Stimulated activated naive CD8-positive, alpha-beta T cell treated with anti-CD3 and anti-CD28 coated beads, Interleukin-15, amount 100 ng/mL, for 72 hours (primary cell): ENCODE measurements around the gene TMEM121.
A peak's percentile ranks its signal among the peaks of the same experiment; 100 is the strongest.
"Not testable (repeated sequence)": the region's sequence is repeated elsewhere in the genome, so short reads cannot be mapped to it uniquely, and the experiment has no call there.

ENCODE experiments used
- ATAC-seq: fragments of 150-1000 bp; cut with Tn5 transposase; 2 replicates; pipeline ENCODE4 v1.10.0; 2021; ENCODE audit warnings: mild to moderate bottlenecking, moderate library complexity
- DNase-seq, 2 donors: peaks; one replicate each; pipeline ENCODE4 v3.0.0; 2021 to 2022
- H3K27ac Mint-ChIP-seq, 2 donors: one replicate each; pipeline ENCODE4 v1.8.0; 2022; ENCODE audit warnings: mild to moderate bottlenecking in 2 of 2, mixed read lengths in 2 of 2, moderate library complexity in 2 of 2
- H3K27me3 Mint-ChIP-seq: one replicate; pipeline ENCODE4 v1.8.0; 2022; ENCODE audit warnings: mixed read lengths
- H3K4me1 Mint-ChIP-seq: one replicate; pipeline ENCODE4 v1.8.0; 2022; ENCODE audit warnings: mild to moderate bottlenecking, mixed read lengths
- H3K4me3 Mint-ChIP-seq, 2 donors: one replicate each; pipeline ENCODE4 v1.8.0; 2022; ENCODE audit warnings: mild to moderate bottlenecking in 2 of 2, mixed read lengths in 2 of 2, moderate library complexity in 1 of 2
- H3K9me3 Mint-ChIP-seq, 2 donors: one replicate each; pipeline ENCODE4 v1.8.0; 2022; ENCODE audit warnings: mixed read lengths in 2 of 2

TMEM121 gene

GRCh38 chr14:105537580-105538474 lies 11.4 kb downstream of the TMEM121 start:
- DNase-seq = peak; percentile 70 to 73
- peaks cover 9% of the 10 kb centered on the region for H3K4me1 Mint-ChIP-seq
- H3K27ac Mint-ChIP-seq = no peak overlapping the region

GRCh38 chr14:105538481-105539049 lies 12.2 kb downstream of the TMEM121 start:
- DNase-seq = no peak
- peaks cover 6% of the 10 kb centered on the region for H3K4me1 Mint-ChIP-seq
- peaks cover 6 to 12% of the 10 kb centered on the region in 2 donors for H3K9me3 Mint-ChIP-seq
- no peak overlapping the region for H3K27ac Mint-ChIP-seq
- ATAC-seq = no peak
- no peak overlapping the region for H3K4me3 Mint-ChIP-seq
- H3K27me3 Mint-ChIP-seq = peaks cover 46% of the 10 kb centered on the region

More at GRCh38 chr14:105537580-105538474, 11.4 kb downstream of the TMEM121 start:
- peaks cover 0 to 4% of the 10 kb centered on the region in 2 donors for H3K9me3 Mint-ChIP-seq
- H3K4me3 Mint-ChIP-seq = peak overlapping the region in 1 of 2 donors; percentile 35
- H3K27me3 Mint-ChIP-seq = peaks cover 46% of the 10 kb centered on the region
- peak; percentile 85 for ATAC-seq

- Mint-ChIP-seq H3K27ac (no peak overlapping the region), H3K9me3 (peaks cover 9 to 13% of the 10 kb centered on the region in 2 donors), H3K4me1 (peaks cover 6% of the 10 kb centered on the region), H3K4me3 (no peak overlapping the region), H3K27me3 (peaks cover 54% of the 10 kb centered on the region)
- ATAC-seq = no peak
- DNase-seq = no peak
Observed at GRCh38 chr14:105540811-105541210, 14.4 kb downstream of the TMEM121 start.

GRCh38 chr14:105541218-105541875 lies 15.0 kb downstream of the TMEM121 start:
- H3K4me1 Mint-ChIP-seq = peaks cover 6% of the 10 kb centered on the region
- no peak overlapping the region for H3K4me3 Mint-ChIP-seq
- H3K9me3 Mint-ChIP-seq = peaks cover 9 to 13% of the 10 kb centered on the region in 2 donors
- no peak overlapping the region for H3K27ac Mint-ChIP-seq
- DNase-seq (no peak), ATAC-seq (no peak)
- peaks cover 51% of the 10 kb centered on the region for H3K27me3 Mint-ChIP-seq

DNA sequence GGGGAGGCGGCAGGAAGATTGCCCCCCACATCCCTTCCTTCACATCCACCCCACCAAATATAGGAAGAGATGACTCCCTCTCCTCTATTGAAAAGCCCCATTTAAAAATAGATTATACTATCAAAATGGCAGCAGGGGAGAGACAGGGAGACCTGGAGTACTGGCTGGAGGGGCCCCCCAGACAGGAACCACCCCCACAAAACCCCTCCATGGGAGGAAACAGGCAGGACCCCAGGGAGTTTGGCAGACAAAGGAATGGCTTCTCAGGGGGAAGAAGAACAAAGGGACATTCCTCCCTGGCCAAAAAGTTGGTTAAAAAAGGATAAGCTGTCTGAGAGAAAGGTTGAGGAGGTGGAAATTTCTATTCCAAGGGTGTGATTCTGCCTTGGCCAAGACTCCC lies 19.3 kb downstream of the TMEM121 start:
- ATAC-seq, H3K27ac Mint-ChIP-seq, H3K4me1 Mint-ChIP-seq, H3K4me3 Mint-ChIP-seq, DNase-seq: not testable (repeated sequence)
- peaks cover 9 to 13% of the 10 kb centered on the region in 2 donors for H3K9me3 Mint-ChIP-seq
- H3K27me3 Mint-ChIP-seq = peaks cover 24% of the 10 kb centered on the region

DNA sequence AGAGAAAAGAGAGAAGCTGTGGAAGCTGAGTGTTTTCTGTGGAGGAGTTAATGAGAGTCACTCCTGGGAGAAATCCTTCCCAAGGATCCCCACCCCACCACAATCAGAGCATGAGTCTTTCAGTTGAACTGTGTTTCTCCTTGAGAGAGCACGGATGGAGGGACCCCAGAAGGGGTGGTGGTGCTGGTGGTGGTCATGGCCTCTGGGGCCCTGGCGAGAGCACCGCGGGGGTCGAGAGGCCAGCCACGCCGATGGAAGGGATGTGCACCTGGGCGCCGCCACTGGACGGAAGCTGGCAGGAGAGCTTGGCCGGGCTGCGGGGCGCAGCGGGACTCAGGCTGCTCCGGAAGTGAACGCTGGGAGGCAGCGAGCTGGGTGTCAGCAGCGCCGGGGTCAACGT lies 20.0 kb downstream of the TMEM121 start:
- H3K4me3 Mint-ChIP-seq, ATAC-seq, H3K4me1 Mint-ChIP-seq, H3K27ac Mint-ChIP-seq, DNase-seq: not testable (repeated sequence)
- Mint-ChIP-seq H3K9me3 (peaks cover 9 to 13% of the 10 kb centered on the region in 2 donors), H3K27me3 (peaks cover 17% of the 10 kb centered on the region)

DNA sequence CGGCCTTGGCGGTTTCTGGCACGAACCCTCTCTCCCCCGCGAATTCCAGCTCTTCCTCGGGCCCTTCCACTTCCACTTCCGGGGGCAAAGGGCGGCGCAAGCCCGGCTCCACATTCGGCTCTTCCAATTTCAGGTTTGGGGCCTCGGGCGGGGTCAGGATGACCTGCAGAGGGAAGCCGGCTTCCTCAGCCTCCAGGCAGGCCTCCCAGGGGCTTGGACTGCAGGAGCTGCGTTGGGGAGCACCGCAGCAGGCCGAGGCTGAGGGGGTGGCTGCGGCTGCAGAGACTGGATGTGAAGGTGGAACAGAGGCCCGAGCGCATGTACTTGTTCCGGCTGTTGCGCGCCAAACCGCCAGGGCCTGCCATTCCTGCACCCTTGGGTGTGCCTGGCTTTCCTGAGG lies 20.7 kb downstream of the TMEM121 start:
- not testable (repeated sequence) for H3K4me1 Mint-ChIP-seq, H3K4me3 Mint-ChIP-seq, H3K27ac Mint-ChIP-seq, DNase-seq, ATAC-seq
- Mint-ChIP-seq H3K27me3 (peaks cover 10% of the 10 kb centered on the region), H3K9me3 (peaks cover 9 to 13% of the 10 kb centered on the region in 2 donors)

- H3K4me3 Mint-ChIP-seq = no peak overlapping the region
- no peak for ATAC-seq
- no peak for DNase-seq
- peaks cover 8% of the 10 kb centered on the region for H3K27me3 Mint-ChIP-seq
- H3K9me3 Mint-ChIP-seq = peaks cover 9% of the 10 kb centered on the region in 2 donors
- no peak overlapping the region for H3K27ac Mint-ChIP-seq
- H3K4me1 Mint-ChIP-seq = no peaks in the 10 kb centered on the region
Observed at GRCh38 chr14:105547741-105548169, 21.4 kb downstream of the TMEM121 start.

DNA sequence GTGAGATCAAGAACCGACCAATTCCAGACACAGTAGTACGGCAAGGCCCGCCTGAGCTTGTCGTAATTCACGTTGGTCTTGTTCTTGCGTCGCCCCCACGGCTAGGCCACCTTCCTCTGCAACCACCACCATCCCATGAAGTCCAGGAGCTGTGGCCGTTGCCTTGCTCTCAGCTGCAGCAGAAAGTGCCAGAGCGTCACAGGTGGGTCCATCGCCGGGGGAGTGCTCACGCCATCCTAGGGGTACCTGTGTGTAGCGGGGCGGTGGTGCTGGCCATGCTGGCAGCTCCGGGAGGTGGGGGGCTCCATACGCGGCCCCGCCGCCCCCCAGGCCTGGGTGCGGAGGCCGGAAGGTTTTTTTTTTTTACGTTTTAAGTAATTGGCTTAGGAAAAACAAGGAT lies 23.1 kb downstream of the TMEM121 start:
- no peak overlapping the region for H3K27ac Mint-ChIP-seq
- no peak for ATAC-seq
- peaks cover 3% of the 10 kb centered on the region for H3K27me3 Mint-ChIP-seq
- no peaks in the 10 kb centered on the region for H3K4me1 Mint-ChIP-seq
- H3K9me3 Mint-ChIP-seq = no peaks in the 10 kb centered on the region
- no peak overlapping the region for H3K4me3 Mint-ChIP-seq
- no peak for DNase-seq

- DNase-seq (no peak), ATAC-seq (no peak)
- Mint-ChIP-seq H3K4me3 (no peak overlapping the region), H3K27me3 (peaks cover 22% of the 10 kb centered on the region), H3K27ac (peak overlapping the region in 1 of 2 donors; percentile 43), H3K9me3 (no peaks in the 10 kb centered on the region), H3K4me1 (peaks cover 5% of the 10 kb centered on the region)
Observed at GRCh38 chr14:105554022-105554421, 27.6 kb downstream of the TMEM121 start.

GRCh38 chr14:105554523-105554922 lies 28.1 kb downstream of the TMEM121 start:
- ATAC-seq (no peak), DNase-seq (no peak)
- no peak overlapping the region for H3K4me3 Mint-ChIP-seq
- peaks cover 22% of the 10 kb centered on the region for H3K27me3 Mint-ChIP-seq
- H3K4me1 Mint-ChIP-seq = peaks cover 5% of the 10 kb centered on the region
- no peaks in the 10 kb centered on the region for H3K9me3 Mint-ChIP-seq
- H3K27ac Mint-ChIP-seq = no peak overlapping the region

DNA sequence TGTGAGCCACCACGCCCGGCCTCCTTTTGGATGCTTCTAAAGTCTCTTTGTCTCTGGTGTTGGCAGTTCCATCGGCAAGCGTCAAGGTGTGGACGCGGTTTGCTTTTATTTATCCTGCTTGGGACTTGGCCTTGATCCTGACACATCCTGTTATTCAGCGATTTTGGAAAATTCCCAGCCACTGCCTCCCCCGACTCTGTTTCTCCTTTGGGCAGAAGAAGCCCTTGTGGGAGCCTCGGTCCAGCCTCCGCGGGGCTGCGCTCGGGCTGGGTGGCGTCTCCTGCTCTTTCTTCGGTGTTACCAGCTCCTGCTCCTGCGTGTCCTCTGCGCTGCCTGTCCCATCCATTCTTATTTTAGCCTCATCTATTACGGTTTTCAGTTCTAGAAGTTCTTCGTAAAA lies 31.3 kb downstream of the TMEM121 start:
- DNase-seq, H3K27ac Mint-ChIP-seq, H3K9me3 Mint-ChIP-seq, H3K4me1 Mint-ChIP-seq, ATAC-seq, H3K4me3 Mint-ChIP-seq: not testable (repeated sequence)
- H3K27me3 Mint-ChIP-seq = peaks cover 22% of the 10 kb centered on the region

- H3K9me3 Mint-ChIP-seq = peaks cover 12 to 13% of the 10 kb centered on the region in 2 donors
- DNase-seq (peak in 1 of 2 donors; percentile 31), ATAC-seq (peak; percentile 16)
- not testable (repeated sequence) for H3K4me3 Mint-ChIP-seq, H3K27ac Mint-ChIP-seq, H3K4me1 Mint-ChIP-seq
- H3K27me3 Mint-ChIP-seq = peaks cover 22% of the 10 kb centered on the region
Observed at GRCh38 chr14:105558449-105559154, 32.2 kb downstream of the TMEM121 start.

DNA sequence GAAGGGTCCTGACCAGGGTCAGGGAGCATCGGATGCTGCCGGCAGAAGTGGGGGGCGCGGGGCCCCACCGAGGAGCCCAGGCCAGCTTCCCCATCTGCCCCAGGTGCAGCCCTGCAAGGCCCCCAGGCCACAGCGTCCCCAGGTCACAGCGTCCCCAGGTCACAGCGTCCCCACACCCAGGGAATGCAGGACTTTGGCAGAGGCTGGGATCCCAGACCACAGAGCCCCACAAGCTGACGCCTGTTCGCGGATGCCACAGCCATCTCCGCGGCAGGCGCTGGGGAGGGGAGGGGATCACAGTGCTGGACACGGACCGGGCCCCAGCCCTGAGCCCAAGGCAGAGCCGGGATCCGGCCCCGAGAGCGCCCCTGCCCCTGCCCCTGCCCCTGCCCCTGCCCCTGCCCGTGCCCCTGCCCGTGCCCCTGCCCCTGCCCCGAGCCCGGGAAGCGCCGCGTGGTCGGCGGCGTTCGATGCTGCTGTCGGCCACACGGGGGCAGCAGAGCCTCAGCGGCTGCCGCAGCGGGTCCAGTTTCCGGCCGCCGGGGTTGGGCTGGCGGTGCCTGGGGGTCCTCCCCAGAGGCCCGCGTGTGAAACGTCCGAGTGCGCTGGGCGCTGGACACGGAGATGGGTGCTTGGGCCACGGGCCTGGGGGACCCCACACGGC lies 33.1 kb downstream of the TMEM121 start:
- not testable (repeated sequence) for H3K4me1 Mint-ChIP-seq, H3K27ac Mint-ChIP-seq, H3K4me3 Mint-ChIP-seq
- Mint-ChIP-seq H3K9me3 (peaks cover 12 to 13% of the 10 kb centered on the region in 2 donors), H3K27me3 (peaks cover 22% of the 10 kb centered on the region)
- DNase-seq (peak; percentile 17 to 32), ATAC-seq (peak; percentile 50)
